GM19324 (cell line): Measurements from ENCODE around the gene STK32C.
"Not testable (repeated sequence)": the region's sequence is repeated elsewhere in the genome, so short reads cannot be mapped to it uniquely, and the experiment has no call there.

Source experiments
- ATAC-seq: cut with Tn5 transposase; IDR thresholded peaks from one replicate; pipeline ENCODE4 v1.9.1; 2021; ENCODE audit warnings: mild to moderate bottlenecking, moderate library complexity; ENCODE audit not compliant: unreplicated experiment, low FRiP score

The STK32C gene

DNA sequence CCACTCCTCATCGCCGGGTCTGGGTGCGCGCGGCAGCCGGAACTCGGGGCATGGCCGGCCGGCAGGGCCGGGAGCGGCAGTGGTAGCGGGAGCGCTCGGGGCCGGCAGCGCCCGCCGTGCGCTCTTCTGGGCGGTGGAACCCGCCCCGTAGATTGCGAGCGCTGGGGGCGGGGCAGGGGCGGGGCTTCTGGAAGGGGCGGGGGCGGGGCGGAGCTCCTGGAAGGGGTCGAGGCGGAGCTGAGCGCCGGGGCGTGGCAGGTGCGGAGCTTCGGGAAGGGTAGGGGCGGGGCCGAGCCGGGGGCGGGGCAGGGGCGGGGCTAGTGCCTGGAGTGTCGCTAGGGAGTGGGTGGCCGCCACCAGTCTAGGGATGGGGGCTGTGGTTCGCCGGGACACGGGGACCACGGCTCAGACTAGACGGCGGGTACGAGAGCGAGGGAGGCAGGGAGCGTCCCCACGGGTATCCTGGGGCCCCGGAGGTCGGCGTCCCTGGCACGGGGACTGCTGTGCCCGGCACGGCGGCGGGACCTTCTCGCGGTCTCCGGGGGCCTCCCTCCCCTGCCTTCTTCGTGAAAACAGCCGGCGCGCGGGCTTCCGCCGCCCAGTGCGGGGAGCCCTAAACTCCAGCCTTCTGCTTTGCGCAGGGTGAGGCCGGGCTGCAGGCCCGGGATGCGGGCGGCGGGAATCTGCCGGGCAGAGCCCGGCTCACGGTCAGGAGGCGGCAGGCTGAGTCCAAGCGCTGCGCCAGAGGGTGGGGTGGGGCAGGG, at the start of gene STK32C:
Gene STK32C (minus strand): TSS at position 128 of the 764 bp plus-strand sequence. CDS start 117 bp downstream, at position 11.
- ATAC-seq: peak; percentile 69

DNA sequence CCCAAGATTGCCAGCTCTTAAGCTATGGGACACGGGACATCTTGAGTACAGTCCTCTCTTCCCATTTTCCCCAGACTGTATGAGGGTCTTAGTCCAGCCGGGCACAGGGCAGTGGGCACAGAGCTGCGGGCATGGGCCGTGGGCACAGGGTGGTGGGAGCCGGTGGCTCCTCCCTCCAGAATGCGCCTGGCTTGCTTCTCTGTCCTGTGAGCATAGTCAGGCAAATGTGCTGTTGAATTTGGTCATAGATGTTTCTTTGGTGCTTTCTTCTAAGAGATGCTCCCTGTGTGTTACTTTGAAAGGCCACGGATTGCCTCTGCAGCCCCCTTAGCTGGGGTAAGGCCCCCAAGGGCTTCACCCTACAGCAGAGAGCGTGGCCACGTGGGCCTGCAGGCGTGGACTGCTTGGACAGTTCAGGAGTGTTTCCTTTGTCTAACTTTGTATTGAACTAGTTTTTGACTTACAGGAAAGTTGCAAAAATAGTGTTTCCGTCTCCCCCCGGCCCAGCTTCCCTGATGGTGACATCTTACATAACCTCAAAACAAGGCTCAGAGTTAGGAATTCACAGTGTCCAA, 49.0 kb upstream of the STK32C start:
- no peak for ATAC-seq

DNA sequence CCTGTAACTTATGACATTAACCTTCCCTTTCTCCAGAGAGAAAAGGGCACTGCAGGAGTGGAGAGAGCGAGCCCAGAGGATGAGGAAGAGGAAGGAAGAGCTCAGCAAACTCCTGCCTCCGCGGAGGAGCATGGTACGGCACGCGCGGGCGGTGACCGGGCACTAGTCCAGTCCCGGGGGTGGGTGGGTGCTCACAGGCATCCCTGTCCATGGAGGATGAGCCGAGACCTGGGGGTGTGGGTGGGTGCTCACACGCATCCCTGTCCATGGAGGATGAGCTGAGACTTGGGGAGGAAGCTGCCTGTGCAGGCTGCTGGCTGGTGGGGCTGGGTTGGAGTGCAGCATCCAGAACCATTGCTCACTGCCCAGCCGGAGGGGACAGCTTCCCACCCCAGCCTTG, 48.0 kb upstream of the STK32C start:
- no peak for ATAC-seq

DNA sequence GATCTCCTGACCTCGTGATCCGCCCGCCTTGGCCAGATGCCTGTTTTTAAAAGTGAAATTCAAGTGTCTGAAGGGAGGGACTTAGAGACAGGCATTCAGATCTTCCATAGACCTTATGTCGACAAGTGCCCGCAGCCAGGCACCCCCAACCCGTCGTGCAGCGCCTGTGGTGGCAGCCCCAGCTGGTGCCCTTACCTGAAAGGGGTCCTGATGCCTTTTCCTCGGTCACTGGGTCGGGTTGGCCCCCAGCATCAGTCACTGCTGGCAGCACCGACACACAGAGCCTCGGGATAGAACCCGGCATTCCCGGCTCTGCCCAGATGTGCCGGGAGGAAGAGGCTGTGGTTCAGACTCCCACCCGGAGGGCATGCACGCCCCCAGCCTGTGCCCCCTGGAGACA, 47.5 kb upstream of the STK32C start:
- no peak for ATAC-seq

DNA sequence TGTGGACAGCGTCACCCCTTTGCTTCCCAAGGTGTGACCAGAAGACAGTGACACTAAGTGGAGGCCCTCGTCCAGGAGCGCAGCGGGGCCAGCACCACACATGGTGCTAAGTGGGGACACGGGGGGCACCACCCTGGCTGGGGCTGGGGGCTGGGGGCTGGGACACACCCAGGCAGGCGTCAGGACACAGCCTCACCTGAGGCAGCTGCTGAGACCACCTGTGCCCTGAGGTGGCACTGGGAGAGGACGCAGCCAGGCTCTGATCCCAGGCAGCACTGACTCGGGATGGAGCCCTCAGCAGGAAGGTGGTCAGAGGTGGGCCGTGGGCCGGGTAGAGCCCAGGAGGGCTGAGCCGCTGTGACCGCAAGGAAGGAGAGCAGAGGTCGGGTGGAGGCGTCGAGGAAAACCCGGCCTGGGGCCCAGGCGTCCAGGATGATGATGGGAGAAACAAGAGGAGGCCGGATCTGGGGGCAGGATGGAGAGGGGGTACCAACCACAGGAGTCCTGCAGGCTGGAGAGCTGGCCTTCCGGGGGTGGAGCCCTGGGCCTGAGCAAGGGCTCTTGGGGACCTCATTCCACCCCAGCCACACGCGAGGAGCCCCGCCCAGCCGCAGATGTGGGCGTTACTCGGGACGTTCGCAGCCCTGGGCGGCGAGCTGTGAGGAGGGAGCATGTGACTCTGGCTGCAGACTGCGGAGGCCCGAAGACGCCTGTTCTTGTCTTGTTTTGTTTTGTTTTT, 46.8 kb upstream of the STK32C start:
- ATAC-seq: no peak

DNA sequence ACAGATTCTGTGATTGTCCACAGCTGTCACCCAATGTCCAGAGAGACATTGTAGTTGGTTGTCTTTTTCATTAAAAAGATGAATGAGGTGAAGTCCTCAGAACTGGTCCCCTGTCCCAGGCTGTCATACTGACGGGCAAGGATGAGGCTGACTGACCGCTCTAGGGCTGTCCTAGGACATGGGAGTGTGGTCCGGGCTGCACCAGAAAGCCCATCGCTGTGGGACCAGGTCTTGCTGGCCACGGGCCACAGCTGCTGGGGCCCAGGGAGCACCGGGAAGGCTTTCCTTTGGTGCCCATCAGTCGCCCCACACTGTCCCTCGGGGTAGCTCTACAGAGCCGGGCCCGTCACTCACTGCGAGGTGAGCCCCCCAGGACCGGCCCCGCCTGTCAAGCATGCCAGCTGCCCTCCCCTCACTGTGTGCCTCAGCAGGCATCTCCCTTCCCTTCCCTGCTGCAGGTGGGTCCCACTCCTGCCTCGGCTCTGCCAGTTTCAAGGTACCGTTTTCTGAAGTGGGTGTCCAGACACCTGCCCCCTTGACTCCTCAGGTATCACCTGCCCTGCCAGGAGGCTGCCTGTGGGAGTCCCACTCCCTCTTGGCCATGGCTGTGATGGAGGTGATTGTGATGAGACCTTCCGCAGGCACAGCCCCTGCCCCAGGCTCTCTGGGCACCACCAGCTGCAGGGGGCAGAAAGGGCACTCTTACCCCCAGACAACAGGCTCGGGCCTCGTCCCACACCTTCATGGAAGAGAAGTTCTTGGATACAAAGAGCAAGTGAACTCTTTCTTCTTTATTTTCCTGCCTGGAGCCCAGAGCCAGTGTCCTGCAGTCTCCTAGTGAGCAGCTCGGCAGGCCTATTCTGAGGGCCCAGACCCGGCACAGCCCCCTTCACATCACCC, 46.0 kb upstream of the STK32C start:
- ATAC-seq: no peak

DNA sequence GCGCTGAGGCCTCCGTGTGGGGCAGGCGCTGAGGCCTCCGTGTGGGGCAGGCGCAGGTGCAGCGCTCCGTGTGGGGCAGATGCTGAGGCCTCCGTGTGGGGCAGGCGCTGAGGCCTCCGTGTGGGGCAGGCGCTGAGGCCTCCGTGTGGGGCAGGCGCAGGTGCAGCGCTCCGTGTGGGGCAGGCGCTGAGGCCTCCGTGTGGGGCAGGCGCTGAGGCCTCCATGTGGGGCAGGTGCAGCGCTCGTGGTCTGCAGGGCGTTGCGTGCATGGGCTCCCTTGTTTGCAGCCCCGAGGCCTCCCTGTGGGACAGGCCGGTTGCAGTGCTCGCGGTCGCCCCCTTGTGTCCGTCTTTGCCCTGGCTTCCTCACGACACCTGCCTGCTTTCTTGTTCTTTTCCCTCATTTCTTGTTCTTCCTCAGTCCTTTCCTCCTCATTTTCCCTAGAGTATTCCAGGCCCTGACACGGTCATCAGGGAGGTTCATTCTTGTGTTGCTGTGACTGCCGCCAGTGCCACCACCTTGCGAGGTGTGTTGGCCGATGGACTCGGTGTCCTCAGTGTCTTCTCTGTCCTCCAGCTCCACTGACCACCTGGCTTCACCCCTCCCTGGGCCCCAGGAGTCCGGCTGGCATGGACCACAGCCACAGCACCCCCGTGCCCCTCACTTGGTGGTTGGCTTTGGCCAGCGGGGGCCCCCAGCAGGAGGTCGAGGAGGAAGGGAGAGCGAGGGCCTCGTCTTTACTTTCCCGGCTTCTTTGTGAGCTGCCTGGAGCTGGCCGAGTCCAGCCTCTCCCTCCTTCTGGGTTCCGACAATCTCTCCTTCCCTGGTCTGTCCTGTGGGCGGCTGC, 44.9 kb upstream of the STK32C start:
- not testable (repeated sequence) for ATAC-seq

DNA sequence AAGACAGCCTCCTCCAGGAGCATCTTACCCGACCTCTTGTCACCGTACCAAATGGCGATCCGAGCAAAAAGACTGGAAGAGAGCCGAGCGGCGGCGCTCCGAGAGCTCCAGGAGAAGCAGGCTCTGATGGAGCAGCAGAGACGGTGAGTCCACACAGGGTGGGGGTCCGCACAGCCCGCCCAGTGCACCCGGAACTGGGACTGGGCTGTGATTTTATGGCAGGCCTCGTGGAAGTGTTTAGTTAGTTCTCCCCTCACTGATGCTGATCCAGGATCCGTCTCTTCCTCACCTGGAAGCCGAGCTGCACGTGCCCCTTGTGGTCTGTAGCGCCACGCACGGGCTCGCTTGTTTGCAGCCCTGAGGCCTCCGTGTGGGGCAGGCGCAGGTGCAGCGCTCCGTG, 43.9 kb upstream of the STK32C start:
- ATAC-seq: no peak

DNA sequence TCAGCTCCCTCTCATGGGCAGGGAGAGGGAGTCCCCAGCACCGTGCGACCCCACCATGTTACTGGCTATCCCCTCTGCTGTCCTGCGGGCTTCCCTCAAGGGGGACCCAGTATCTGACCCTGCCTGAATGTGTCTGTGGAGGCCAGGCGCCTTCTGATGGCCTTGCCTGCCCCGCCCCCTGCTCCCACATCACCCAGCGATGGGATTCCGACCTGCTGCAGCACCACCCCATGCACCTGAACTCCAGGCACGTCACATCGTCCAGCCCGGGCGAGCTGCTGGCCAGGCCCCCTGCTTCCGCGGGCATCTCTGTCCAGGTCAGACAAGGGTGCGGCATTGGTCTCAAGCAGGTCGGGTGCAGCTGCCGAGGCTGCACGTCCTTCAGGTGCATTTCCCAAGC, 43.2 kb upstream of the STK32C start:
- no peak for ATAC-seq

DNA sequence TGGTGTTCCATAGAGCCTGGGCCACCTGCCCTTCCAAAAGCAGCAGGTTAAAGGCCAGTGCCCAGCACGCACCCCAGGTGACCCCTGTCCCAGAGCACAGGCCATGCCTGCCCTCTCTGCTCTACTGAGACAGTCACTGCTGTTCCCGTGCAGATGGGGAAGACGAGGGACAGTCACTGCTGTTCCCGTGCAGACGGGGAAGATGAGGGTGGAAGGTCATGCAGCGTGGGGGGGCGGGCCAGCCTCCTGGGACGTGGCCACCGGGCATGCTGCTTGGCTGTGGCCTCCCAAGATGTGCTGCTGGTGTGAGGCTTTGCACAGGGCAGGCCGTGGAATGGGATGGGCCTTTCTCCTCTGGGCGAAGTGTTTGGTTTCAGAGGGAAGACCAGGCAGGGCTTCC, 42.6 kb upstream of the STK32C start:
- no peak for ATAC-seq

DNA sequence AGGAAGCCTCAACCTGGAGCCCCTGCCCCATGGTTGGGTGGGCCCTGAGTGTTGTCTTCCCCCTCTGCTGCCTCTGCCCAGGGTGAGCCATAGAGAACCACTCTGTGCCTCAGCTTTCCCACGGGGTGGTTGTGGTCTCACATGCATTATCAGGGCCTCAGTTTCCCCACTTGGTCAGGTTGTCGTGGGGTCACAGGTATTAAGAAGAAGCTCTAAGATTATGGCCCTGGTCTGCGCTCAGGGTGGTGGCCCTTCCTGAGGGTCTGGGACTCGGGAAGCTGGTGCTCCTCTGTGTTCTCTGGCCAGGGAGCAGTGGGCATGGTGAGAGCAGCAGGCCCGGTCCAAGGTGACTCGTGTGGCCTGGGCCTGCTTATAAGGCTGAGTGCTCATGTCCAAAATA, 42.0 kb upstream of the STK32C start:
- no peak for ATAC-seq

DNA sequence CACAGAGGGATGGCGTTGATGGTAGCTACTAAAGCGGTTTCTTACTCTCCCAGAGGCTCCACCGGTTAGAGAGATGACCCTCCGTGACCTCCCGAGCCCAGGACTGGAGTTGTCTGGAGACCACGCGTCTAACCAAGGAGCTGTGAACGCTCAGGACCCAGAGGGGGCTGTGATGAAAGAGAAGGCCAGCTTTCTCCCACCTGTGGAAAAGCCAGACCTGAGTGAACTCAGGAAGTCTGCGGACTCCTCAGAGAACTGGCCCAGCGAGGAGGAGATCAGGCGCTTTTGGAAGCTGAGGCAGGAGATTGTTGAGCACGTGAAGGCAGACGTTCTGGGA, 40.1 kb upstream of the STK32C start:
- no peak for ATAC-seq

DNA sequence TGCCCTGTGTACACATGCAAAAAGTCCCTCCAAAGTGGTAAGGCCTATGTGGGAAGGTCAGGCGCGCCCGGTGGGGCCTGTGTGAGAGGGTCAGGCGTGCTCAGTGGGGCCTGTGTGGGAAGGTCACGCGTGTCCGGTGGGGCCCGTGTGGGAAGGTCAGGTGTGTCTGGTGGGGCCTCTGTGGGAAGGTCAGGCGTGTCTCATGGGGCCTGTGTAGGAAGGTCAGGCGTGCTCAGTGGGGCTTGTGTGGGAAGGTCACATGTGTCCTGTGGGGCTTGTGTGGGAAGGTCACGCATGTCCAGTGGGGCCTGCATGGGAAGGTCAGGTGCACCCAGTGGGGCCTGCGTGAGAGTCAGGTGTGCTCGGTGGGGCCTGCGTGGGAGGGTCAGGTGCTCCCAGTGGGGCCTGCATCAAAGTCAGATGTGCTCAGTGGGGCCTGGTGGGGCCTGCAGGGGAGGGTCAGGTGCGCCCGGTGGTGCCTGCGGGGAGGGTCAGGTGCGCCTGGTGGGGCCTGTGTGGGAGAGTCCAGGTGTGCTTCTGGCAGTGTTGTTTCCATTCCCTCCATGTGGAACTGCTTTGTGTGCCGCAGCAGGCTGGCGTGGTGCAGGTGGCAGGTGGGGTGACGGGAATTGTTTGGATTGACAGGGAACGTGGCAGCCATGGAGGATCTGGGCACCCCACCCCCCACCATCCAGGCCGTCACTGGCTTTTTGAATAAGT, 39.6 kb upstream of the STK32C start:
- no peak for ATAC-seq

DNA sequence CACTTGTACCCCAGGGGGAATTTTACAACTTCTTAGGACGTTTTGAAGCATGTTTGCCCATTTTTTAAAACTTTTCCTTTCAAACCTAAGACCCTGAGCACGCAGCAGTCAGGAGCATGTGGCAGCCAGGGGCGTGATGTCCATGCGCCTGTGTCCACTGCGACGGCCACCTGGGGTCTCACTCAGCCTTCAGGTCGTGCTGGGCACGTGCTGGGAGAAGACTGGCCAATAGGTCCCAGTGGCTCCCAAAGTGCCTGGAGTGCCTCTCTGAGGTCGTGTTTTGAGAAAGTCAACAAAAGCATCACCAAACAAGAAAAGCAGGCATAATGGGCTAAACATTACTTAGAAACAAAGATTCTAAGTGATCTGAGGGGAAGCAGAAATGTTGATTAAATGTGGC, 39.1 kb upstream of the STK32C start:
- ATAC-seq: no peak

DNA sequence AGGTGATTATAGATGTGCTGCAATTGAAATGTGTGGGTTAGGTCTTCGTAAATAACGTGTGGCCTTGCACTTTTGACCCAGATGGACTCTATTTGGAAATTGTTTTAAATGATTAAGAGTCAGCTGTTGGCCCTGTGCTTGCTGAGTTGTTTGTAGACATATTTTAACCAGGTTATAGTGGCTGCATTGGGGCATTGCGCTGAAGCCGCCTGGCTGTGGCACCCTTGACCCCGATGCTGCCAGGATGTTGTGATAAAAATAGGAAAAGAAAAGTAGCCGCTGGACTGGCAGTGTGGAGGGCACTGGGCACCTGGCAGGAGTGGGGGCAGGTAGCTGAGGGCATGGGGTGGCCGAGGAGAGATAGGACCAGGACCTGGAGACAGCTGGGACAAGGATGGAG, 37.6 kb upstream of the STK32C start:
- no peak for ATAC-seq

DNA sequence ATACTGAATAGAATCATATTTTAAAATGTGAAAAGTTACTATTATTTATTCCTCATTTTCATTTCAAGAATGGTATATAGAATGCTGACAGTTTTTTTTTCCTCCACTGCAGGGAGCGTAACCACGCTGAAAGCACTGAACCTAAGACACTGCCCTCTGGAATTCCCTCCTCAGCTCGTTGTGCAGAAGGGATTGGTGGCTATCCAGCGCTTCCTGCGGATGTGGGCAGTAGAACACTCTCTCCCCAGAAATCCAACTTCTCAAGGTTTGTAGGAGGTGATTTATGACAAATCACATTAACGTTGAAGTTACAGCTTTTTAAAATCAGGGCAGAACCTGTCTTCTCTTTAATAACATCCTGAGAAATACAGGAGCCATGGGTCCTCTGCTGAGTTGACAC, 36.6 kb upstream of the STK32C start:
- ATAC-seq: no peak

DNA sequence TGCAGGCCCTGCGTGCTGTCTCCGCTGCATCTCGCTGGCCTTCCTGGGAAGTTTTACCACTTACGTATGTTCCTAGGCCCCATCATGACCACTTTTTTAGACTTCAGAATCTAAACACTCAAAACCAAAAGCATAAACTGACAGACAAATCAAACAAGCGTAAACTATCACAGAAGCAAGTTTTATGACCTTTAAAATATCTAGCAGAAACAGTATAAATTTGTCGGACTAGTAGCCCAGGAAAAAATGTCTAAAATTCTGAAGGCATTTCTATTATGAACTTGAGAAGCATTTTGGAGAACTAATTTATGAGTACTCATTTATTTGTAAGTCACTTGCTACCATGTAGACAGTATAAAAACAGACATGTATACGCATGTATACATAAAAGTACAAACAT, 34.8 kb upstream of the STK32C start:
- no peak for ATAC-seq

DNA sequence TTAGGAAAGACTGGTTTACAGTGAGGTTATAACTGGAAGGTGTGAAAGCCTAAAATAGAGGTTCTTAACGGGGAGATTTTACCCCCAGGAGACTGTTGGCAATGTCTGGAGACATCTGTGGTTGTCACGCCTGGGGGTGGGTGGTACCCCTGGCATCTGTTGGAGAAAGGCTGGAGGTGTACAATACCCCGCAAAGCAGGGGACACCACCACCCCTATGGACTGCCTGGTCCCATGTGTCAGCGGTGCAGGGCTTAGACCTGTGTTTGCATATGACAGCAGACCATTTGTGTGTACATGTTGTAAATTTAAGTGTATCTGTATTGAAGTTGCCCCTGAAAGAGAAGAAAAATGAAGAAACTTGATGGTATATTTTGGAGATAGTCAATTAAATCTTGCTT, 34.0 kb upstream of the STK32C start:
- ATAC-seq: no peak

DNA sequence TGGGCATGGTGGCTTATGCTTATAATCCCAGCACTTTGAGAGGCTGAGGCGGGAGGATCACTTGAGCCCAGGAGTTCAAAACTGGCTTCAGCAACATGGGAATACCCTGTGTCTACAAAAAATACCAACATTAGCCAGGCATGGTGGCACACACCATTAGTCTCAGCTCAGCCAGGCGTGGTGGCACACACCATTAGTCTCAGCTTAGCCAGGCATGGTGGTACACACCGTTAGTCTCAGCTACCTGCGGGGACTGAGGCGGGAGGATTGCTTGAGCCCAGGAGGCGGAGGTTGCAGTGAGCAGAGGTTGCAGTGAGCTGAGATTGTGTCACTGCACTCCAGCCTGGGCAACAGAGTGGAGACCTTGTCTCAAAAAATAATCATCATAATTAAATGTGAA, 33.3 kb upstream of the STK32C start:
- ATAC-seq: no peak
